Stimulated activated CD8-positive, alpha-beta memory T cell treated with anti-CD3 and anti-CD28 coated beads, Interleukin-7, amount 100 ng/mL, for 48 hours (primary cell): ENCODE measurements around the gene XRCC2.
A peak's percentile ranks its signal among the peaks of the same experiment; 100 is the strongest.
"Not testable (repeated sequence)": the region's sequence is repeated elsewhere in the genome, so short reads cannot be mapped to it uniquely, and the experiment has no call there.

Experiments
- DNase-seq, 2 donors: peaks; one replicate each; pipeline ENCODE4 v3.0.0-alpha.2; 2020; ENCODE audit warnings: low read depth in 1 of 2; ENCODE audit errors: extremely low read depth in 1 of 2

The XRCC2 gene

GRCh38 chr7:152675759-152676636, at the start of gene XRCC2:
XRCC2 (minus strand) TSS chr7:152676141; CDS start chr7:152676079, 62 bp downstream.
- peak; percentile 84 to 89 for DNase-seq

- DNase-seq, result no peak
Observed at GRCh38 chr7:152723364-152723763, 47.4 kb upstream of the XRCC2 start.

- DNase-seq, result not testable (repeated sequence)
Observed at GRCh38 chr7:152712412-152713042, 36.6 kb upstream of the XRCC2 start.

- DNase-seq, result no peak
Observed at GRCh38 chr7:152711444-152711944, 35.6 kb upstream of the XRCC2 start.

- no peak for DNase-seq
Observed at GRCh38 chr7:152710153-152710442, 34.2 kb upstream of the XRCC2 start.

- no peak for DNase-seq
Observed at GRCh38 chr7:152709287-152710152, 33.6 kb upstream of the XRCC2 start.

GRCh38 chr7:152704796-152705384, 28.9 kb upstream of the XRCC2 start:
- DNase-seq, result no peak

GRCh38 chr7:152699079-152699478, 23.1 kb upstream of the XRCC2 start:
- DNase-seq, result no peak

- not testable (repeated sequence) for DNase-seq
Observed at GRCh38 chr7:152697268-152697974, 21.5 kb upstream of the XRCC2 start.

GRCh38 chr7:152692196-152692595, 16.3 kb upstream of the XRCC2 start:
- not testable (repeated sequence) for DNase-seq

GRCh38 chr7:152683297-152683696, 7.4 kb upstream of the XRCC2 start:
- no peak for DNase-seq

GRCh38 chr7:152677808-152678670, 2.1 kb upstream of the XRCC2 start:
- DNase-seq, result no peak

- DNase-seq, result no peak
Observed at GRCh38 chr7:152674860-152675758, 832 bp downstream of the XRCC2 start.

- DNase-seq, result no peak
Observed at GRCh38 chr7:152673897-152674296, 2.0 kb downstream of the XRCC2 start.

GRCh38 chr7:152672626-152673025, 3.3 kb downstream of the XRCC2 start:
- no peak for DNase-seq

GRCh38 chr7:152669758-152670157, 6.2 kb downstream of the XRCC2 start:
- DNase-seq, result no peak

GRCh38 chr7:152668975-152669374, 7.0 kb downstream of the XRCC2 start:
- no peak for DNase-seq

- no peak for DNase-seq
Observed at GRCh38 chr7:152667958-152668357, 8.0 kb downstream of the XRCC2 start.
